Endothelial cell of umbilical vein (primary cell): ENCODE measurements around the gene PLP2. TPM values are rescaled to one million over a fixed set of nuclear protein-coding genes. Genes with fewer than 3 reads are reported as not detected.

ENCODE experiments used
- BruUV-seq: library from RNA; stranded (reverse); fragments of 400-500 nt; replicated peaks from 2 replicates; lab custom pipeline; 2021; lab: Mats Ljungman, UMichigan
- CTCF ChIA-PET: fragments of 300-600, 350-600 bp; sonication (Branson Sonifier 250); formaldehyde crosslinking; loops from one replicate; lab custom pipeline; 2021; ENCODE audit warnings: antibody characterized with exemption, inconsistent platforms; lab: Charles Lee
- POLR2A ChIA-PET: fragments of 300-600, 350-600 bp; sonication (Branson Sonifier 250); formaldehyde crosslinking; loops from one replicate; lab custom pipeline; 2021; ENCODE audit warnings: antibody characterized with exemption, inconsistent platforms; lab: Charles Lee
- DNase-seq: peaks from one replicate; pipeline ENCODE4 v3.0.0-alpha.2; 2011; ENCODE audit warnings: low read depth, low spot score
- FAIRE-seq: peaks from 2 replicates; lab custom pipeline; 2011; peaks lifted over from hg19 to GRCh38; lab: Jason Lieb, UNC
- H2AFZ ChIP-seq: 2 replicates; pipeline ENCODE4 v1.6.0; 2012; ENCODE audit warnings: low read depth, low read length, control low read depth, inconsistent platforms
- H3K27ac ChIP-seq: 2 replicates; pipeline ENCODE4 v1.5.1; 2011; ENCODE audit warnings: low read depth, mild to moderate bottlenecking, control low read depth, low read length, moderate library complexity; ENCODE audit not compliant: insufficient read depth
- H3K27me3 ChIP-seq, 2 experiments: 2 replicates each; pipeline versions ENCODE4 v1.6.0 to v1.6.1; 2011; ENCODE audit warnings: low read length in 2 of 2, mixed read lengths in 1 of 2; ENCODE audit not compliant: control insufficient read depth in 2 of 2, insufficient read depth in 2 of 2
- H3K36me3 ChIP-seq, 2 experiments: 2 replicates in 1 of 2; 3 replicates in 1 of 2; pipeline ENCODE4 v1.5.1; 2011; ENCODE audit warnings: low read length in 2 of 2, mild to moderate bottlenecking in 1 of 2, moderate library complexity in 1 of 2; ENCODE audit not compliant: control insufficient read depth in 2 of 2, insufficient read depth in 2 of 2; ENCODE audit errors: extremely low read depth in 1 of 2
- H3K4me1 ChIP-seq: 3 replicates; pipeline ENCODE4 v1.5.1; 2011; ENCODE audit warnings: mild to moderate bottlenecking, low read length; ENCODE audit not compliant: control insufficient read depth, insufficient read depth; ENCODE audit errors: extremely low read depth
- H3K4me2 ChIP-seq: 2 replicates; pipeline ENCODE4 v1.6.1; 2011; ENCODE audit warnings: low read length, control low read depth, mixed read lengths; ENCODE audit not compliant: insufficient read depth
- H3K4me3 ChIP-seq, 3 experiments: fragments of 200-600 bp in 1 of 3; sonication (generic), shearing (Covaris generic) in 1 of 3; replicated peaks in 1 of 3; 2 replicates each; pipeline ENCODE4 v1.5.1; 2011 to 2016; ENCODE audit warnings: control low read depth in 3 of 3, low read length in 3 of 3, mild to moderate bottlenecking in 2 of 3, inconsistent platforms in 1 of 3, low read depth in 1 of 3, moderate library complexity in 1 of 3; ENCODE audit not compliant: insufficient read depth in 1 of 3
- H3K79me2 ChIP-seq: 2 replicates; pipeline ENCODE4 v1.6.0; 2012; ENCODE audit warnings: low read length, inconsistent platforms; ENCODE audit not compliant: control insufficient read depth, insufficient read depth
- H3K9ac ChIP-seq: replicated peaks from 2 replicates; pipeline ENCODE3; 2011; ENCODE audit warnings: low read length, control low read depth; ENCODE audit not compliant: insufficient read depth; ENCODE audit errors: extremely low read depth
- H3K9me1 ChIP-seq: replicated peaks from 3 replicates; pipeline ENCODE4 v1.6.0; 2011; ENCODE audit warnings: mild to moderate bottlenecking, low read length; ENCODE audit not compliant: control insufficient read depth, insufficient read depth; ENCODE audit errors: extremely low read depth
- H3K9me3 ChIP-seq: replicated peaks from 2 replicates; pipeline ENCODE4 v1.5.1; 2012; ENCODE audit warnings: low read length, inconsistent platforms; ENCODE audit not compliant: control insufficient read depth, insufficient read depth
- H4K20me1 ChIP-seq: replicated peaks from 2 replicates; pipeline ENCODE3; 2011; ENCODE audit warnings: mild to moderate bottlenecking, low read length; ENCODE audit not compliant: control insufficient read depth, insufficient read depth; ENCODE audit errors: extremely low read depth
- CTCF ChIP-seq, 2 donors: IDR thresholded peaks; 1 replicate in 1 of 2; 2 replicates in 1 of 2; pipeline ENCODE4 v1.5.1; 2011; ENCODE audit warnings: low read length in 2 of 2, mild to moderate bottlenecking in 2 of 2, moderate library complexity in 2 of 2, control low read depth in 1 of 2, inconsistent platforms in 1 of 2, low read depth in 1 of 2; ENCODE audit not compliant: insufficient read depth in 1 of 2; ENCODE audit errors: extremely low read depth in 1 of 2
- EZH2 ChIP-seq: IDR thresholded peaks from 2 replicates; pipeline ENCODE4 v1.6.1; 2012; ENCODE audit warnings: borderline replicate concordance, low read depth, mild to moderate bottlenecking, moderate library complexity, low read length, inconsistent platforms; ENCODE audit not compliant: severe bottlenecking
- FOS ChIP-seq: IDR thresholded peaks from 2 replicates; pipeline ENCODE4 v1.6.1; 2011; ENCODE audit warnings: mild to moderate bottlenecking, low read length, moderate library complexity, borderline replicate concordance; ENCODE audit not compliant: insufficient read depth
- GATA2 ChIP-seq: IDR thresholded peaks from 2 replicates; pipeline ENCODE4 v1.7.0; 2011; ENCODE audit warnings: low read depth, mild to moderate bottlenecking, moderate library complexity, mixed read lengths, low read length; ENCODE audit not compliant: insufficient read length, insufficient read depth
- JUN ChIP-seq: IDR thresholded peaks from 2 replicates; pipeline ENCODE4 v1.6.1; 2011; ENCODE audit warnings: borderline replicate concordance, low read depth; ENCODE audit not compliant: insufficient read length, insufficient read depth
- MAX ChIP-seq: IDR thresholded peaks from 2 replicates; pipeline ENCODE4 v1.6.1; 2011; ENCODE audit not compliant: insufficient read depth, insufficient read length
- MYC ChIP-seq: IDR thresholded peaks from one replicate; pipeline ENCODE4 v1.6.1; 2011; ENCODE audit warnings: mild to moderate bottlenecking, low read depth, low read length
- POLR2A ChIP-seq: IDR thresholded peaks from 2 replicates; pipeline ENCODE4 v1.6.1; 2012; ENCODE audit warnings: low read depth, mild to moderate bottlenecking, control low read depth, low read length
- POLR2AphosphoS5 ChIP-seq: IDR thresholded peaks from 2 replicates; pipeline ENCODE4 v1.6.1; 2012; ENCODE audit warnings: low read depth, mild to moderate bottlenecking, control low read depth, low read length, moderate library complexity; ENCODE audit not compliant: insufficient read depth
- dilution Hi-C: fragments of 300-500 bp; cut with MboI; formaldehyde crosslinking; loops from one replicate; pipeline ENCODE4 v1.15.0; 2019; ENCODE audit warnings: low sequenced_read_pairs; ENCODE audit not compliant: extremely low pct_ligation_motif_present
- intact Hi-C: fragments of 100-400 bp; cut with micrococcal nuclease; formaldehyde crosslinking; loops from one replicate; pipeline ENCODE4 v1.10.0; 2022
- polyA plus RNA-seq, 4 experiments: library from polyadenylated mRNA; depleted of rRNA in 3 of 4; stranded (reverse) in 3 of 4; unstranded in 1 of 4; fragments of >200 nt; gene quantifications; 2 replicates each; pipeline versions ENCODE4 v1.2.1 to v1.2.3, GENCODE V29; 2011 to 2012; ENCODE audit warnings: missing spikeins in 1 of 4
- total RNA-seq: library from RNA; stranded (reverse); gene quantifications from 2 replicates; pipeline ENCODE4 v1.2.3, GENCODE V29; 2021

The PLP2 gene
- total and polyA plus RNA-seq, 2 donors (not counting 3 experiments of a cell fraction or from before 2014, with no cell fraction given): 153 to 277 TPM

- dilution Hi-C loops: no loop called here
- intact Hi-C loops: loop anchor here (1.0 to 5.0 kb wide), 3 partner anchors 9 to 722 kb away; partner anchors contain the start of genes CCDC22 and CLCN5
- Histone ChIP-seq H3K4me1 (peaks cover 3% of the 10 kb centered on the region), H3K27me3 (peaks cover 0 to 2% of the 10 kb centered on the region in 2 experiments), H3K9ac (no peak within 1 kb of the TSS), H3K36me3 (no peaks in the 10 kb centered on the region), H3K27ac (no peak within 1 kb of the TSS), H4K20me1 (no peaks in the 10 kb centered on the region), H3K4me3 (peak within 1 kb of the TSS in 1 of 3 experiments; percentile 36), H3K9me3 (no peaks in the 10 kb centered on the region), H3K9me1 (no peaks in the 10 kb centered on the region), H2AFZ (peak within 1 kb of the TSS; percentile 66), H3K4me2 (peak within 1 kb of the TSS; percentile 81), H3K79me2 (no peaks in the 10 kb centered on the region)
- TF ChIP-seq POLR2A (peak; percentile 85), MYC (no peak), POLR2AphosphoS5 (peak; percentile 72)
- BruUV-seq: TSS peak; percentile 33
- FAIRE-seq (peak; percentile 98), DNase-seq (peak; percentile 84)
- CTCF ChIA-PET: no interaction called here
- POLR2A ChIA-PET: no interaction called here
Measured at GRCh38 chrX:49199906-49200771, 28.4 kb downstream of the PLP2 start, which contains the start of gene SYP. Gene SYP (minus strand): TSS chrX:49200193. CDS start chrX:49200186, 7 bp downstream.

DNA sequence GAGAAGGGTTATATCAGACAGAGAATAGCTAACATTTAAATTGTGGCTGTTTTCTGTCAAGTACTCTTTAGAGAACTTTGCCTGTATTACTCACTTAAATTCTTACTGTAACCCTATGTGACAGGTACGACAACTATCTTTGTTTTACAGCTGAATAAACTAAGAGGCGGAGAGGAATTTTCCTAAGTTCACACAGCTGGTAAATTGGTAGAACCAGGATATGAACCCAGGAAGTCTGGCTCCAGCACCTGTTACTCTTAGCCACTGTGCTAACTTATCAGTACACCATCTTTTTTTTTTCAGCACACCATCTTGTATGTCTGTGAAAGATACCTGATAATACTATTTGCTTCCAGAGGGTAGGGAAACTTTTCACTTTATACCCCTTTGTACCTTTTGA is 30.3 kb downstream of the PLP2 start:
- Histone ChIP-seq H3K9me3 (no peaks in the 10 kb centered on the region), H3K27ac (no peak overlapping the region), H3K4me2 (no peak overlapping the region), H3K79me2 (no peaks in the 10 kb centered on the region), H3K27me3 (peaks cover 0 to 2% of the 10 kb centered on the region in 2 experiments), H3K36me3 (no peaks in the 10 kb centered on the region), H3K4me3 (no peak overlapping the region), H3K9me1 (no peaks in the 10 kb centered on the region), H3K9ac (no peak overlapping the region), H2AFZ (no peak overlapping the region), H4K20me1 (no peaks in the 10 kb centered on the region), H3K4me1 (peaks cover 3% of the 10 kb centered on the region)
- no TSS peak for BruUV-seq
- intact Hi-C loops (loop anchor here (5.0 kb wide), 1 partner anchor 720 kb away; the partner anchor contains the start of gene CLCN5), dilution Hi-C loops (no loop called here)
- no peak for DNase-seq
- CTCF ChIA-PET: interaction anchor here (1.5 kb wide), 1 partner anchor 9 kb away, joined by 5 read pairs; no protein-coding TSS in a partner anchor
- POLR2A ChIA-PET: no interaction called here
- no peak for TF ChIP-seq CTCF (IDR thresholded peaks at IDR 0.05; ENCODE audit: extremely low read depth in 1 of 2, insufficient read depth in 1 of 2, low read depth in 1 of 2, low read length in 2 of 2)
- TF ChIP-seq MYC: no peak
- no peak for TF ChIP-seq MAX
- no peak for TF ChIP-seq JUN
- TF ChIP-seq EZH2: no peak
- no peak for TF ChIP-seq GATA2
- TF ChIP-seq POLR2AphosphoS5: no peak
- no peak for TF ChIP-seq POLR2A
- no peak for TF ChIP-seq FOS
- no peak for FAIRE-seq
